Cardiac septum (tissue), 1 donor: ENCODE results near the gene RBP2. TPM values are rescaled to one million over a fixed set of nuclear protein-coding genes. Genes with fewer than 3 reads are reported as not detected.

ENCODE experiments used
- DNase-seq: peaks from one replicate; pipeline ENCODE4 v3.0.0-alpha.2; 2020; ENCODE audit warnings: low spot score
- intact Hi-C: fragments of 100-400 bp; cut with DNase I; formaldehyde crosslinking; loops from one replicate; pipeline ENCODE4 v1.14.0; 2022
- total RNA-seq: library from RNA; stranded (reverse); fragmentation: NEBNext Ultra II Directional; extraction: Animal tissue kit (Norgen Biotek cat#: 25700); gene quantifications from one replicate; pipeline ENCODE4 v1.2.1, GENCODE V29; 2021
- donor health status: DM: no; HTN: no; CAD: no.

RBP2 gene
- total RNA-seq, 1 donor from 2014 or later: not detected

DNA sequence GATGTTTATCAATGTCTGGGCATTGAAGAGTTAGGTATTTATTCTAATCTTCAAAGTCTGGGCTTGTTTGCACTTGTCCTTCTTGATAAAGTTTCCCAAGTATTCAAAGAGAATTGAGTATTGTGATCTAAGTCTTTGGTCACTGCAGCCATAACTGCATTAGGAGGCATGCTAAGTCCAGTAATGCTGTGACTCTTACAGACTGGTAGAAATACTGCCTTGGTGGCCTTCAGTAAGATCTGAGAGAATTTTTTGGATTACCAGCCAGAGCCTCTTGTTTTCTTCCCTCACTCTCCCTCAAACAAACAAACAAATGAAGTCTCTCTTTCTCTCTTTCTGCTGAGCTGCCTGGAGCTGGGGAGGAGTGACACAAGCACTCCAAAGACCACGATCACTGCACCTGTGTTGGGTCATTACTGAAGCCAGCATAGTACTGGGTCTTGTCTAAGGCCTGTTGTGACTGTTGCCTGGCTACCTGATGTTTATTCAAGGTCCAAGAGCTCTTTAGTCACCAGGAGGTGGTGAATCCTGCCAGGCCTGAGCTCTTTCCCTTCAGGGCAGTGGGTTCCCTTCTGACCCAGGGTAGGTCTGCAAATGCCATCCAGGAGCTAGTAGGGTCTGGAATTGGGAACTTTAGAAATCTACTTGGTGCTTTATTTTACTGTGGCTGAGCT lies 14.8 kb upstream of the RBP2 start:
- no peak for DNase-seq
- intact Hi-C loops: no loop called here

DNA sequence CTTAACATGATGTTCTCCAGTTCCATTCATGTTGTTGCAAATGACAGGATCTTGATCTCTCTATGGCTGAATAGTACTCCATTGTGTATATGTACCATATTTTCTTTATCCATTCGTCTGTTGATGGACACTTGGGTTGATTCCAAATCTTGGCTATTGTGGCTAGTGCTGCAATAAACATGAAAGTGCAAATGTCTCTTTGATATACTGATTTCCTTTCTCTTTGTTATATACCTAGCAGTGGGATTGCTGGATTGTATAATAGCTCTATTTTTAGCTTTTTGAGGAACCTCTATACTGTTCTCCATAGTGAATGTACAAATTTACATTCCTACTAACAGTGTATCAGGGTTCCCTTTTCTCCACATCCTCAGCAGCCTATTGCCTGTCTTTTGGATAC lies 5.9 kb upstream of the RBP2 start:
- no peak for DNase-seq
- intact Hi-C loops: no loop called here

DNA sequence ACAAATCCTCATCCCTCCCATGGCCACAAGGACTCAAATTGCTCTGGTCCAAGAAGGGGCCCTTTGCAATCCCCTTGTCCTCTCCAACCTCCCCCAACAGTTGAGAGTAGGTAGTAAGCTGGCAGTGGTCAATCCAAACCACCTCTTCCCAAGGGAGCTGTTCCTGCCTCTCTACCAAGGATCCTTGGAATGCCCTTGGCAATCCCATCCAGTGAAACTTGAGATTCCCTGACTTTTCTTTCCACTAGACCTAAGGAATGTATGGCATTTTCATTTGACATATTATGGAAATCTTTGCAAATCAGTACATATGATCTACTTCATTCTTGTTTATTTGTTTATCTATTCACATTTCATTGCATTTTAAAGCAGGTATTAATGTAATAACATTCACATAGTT lies 4.8 kb upstream of the RBP2 start:
- intact Hi-C loops: no loop called here
- no peak for DNase-seq

DNA sequence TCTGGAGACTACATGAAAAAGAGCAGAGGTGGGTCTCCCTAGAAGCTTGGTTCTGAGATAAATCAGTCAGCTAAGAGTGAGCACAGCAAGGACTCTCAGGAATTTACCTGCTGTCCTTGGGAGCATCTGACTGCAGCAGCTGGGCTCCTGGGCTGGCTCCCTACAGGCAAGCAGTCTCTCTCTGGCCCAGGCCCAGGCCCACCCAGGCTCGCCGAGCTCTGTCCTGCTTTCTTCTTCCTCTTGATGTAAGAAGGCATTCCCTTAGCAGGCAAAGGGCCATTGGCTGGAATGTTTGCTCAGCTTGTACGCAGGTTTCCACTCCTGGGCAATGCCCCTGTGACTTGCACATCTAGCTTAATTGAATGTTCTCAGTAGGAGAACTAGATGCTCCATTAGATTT lies 4.3 kb upstream of the RBP2 start:
- intact Hi-C loops: no loop called here
- no peak for DNase-seq

DNA sequence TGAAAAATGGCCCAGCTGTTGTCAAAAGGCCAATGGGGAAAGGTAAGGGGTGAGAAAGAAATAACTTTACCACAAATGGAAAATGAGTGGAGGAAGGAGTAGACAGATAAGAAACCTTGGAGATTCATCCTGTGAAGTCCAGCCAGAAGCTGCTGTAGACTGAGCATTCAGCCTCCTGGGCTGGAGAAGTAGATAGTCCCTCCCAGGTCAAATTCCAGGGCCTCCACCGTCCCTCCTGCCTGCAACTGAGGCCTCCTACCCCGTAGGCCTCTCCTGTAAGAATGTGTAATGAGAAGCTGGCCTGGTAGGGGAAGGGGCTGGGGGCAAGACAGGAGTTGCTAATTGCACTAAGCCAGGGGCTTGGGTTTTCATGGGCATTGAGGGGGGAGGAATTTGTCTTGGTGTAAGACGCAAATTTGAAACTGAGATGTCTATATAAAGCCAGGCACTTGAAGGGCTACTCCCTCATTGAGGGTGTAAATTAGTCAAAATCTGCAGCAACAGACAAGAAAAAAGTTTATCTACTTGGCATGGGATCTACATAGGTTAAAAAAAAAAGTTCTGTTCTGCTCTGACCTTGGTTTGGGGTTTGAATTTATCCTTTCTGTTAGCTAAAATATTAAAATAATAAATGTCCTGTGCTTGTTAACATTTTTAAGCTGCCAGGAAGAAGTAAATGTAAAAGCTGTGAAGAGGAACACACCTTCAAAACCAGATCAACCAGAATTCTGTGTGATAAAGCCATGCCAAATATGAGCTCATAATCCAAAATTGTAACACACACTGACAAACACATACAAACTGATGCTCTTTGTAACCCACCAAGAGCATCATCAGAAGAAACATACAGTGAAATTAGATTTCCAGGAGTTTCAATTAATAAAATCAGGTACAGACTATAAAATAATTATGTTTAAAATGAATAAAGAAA lies 1.7 kb upstream of the RBP2 start:
- intact Hi-C loops: no loop called here
- no peak for DNase-seq

DNA sequence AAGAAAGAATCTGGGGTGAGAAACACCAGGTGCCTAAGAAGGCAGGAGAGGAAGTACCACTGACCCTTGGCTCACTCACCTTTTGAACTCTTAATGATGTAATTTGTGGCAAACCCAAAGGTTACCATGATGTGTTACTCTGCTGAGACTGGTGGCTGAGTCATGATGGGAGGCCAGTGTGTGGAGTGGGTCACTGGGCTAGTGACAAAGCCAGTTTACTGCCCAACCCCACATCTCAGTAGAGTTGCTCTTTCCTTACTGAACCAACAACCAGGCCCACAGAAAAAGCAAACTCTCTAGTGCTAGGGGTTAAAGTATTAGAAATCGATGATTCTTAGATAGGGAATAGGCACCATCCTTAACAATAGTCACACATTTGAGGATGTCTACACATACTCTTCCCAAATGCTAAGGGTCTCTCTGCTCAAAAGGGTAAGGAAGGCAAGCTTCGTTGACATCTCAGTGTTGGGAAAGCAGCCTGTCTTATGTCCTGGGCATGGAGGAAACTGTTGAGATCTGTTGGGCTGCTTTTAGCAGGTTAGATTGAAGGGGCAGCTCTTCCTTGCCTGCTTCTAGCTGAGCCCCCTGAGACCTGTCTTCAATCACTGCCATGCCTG lies 3.1 kb downstream of the RBP2 start:
- DNase-seq: no peak
- intact Hi-C loops: no loop called here

DNA sequence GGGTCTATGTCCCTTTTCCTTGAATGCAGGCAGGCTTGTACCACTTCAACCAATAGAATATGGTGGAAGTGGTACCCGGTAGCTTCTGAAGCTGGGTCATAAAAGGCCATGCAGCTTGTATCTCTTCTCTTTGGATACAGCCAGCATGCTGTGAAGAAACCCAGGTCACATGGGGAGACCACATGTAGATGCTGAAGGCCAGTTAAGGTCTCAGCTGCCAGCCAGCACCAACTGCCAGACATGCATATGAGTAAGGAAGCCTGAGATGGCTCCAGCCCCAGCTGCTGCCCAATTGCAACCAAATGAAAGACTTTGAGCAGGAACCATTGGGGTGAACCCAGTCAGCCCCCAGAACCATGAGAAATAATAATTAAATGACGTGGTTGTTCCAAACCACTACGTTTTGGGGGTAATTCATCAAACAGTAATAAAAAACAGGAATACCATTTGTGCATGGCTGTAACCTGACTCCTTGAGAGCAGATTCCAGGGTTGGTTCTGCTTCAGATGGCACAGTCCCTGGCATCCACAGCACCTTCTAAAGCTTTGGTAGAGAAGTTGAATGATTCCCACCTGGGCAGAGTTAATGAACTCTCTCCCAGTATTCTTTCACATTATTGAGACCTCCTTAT lies 3.8 kb downstream of the RBP2 start:
- intact Hi-C loops: no loop called here
- DNase-seq: no peak

DNA sequence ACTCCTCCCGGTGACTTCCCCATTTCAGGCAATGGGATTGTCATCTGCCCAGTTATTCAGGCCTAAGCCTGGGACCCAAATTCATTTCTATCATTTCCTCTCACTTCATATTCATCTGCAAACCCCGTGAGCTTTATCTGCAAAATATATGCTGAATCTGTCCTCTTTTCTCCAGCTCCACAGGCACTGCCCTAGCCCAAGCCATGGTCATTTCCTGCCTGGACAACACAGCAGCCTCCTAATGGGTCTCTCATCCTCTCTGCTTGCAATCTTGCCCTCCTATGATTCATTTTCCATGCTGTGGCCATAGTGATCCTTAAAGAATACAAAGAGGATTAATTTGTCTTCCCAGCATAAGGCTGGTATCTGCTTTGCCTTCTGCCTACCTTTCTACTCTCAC lies 6.1 kb downstream of the RBP2 start:
- intact Hi-C loops: no loop called here

DNA sequence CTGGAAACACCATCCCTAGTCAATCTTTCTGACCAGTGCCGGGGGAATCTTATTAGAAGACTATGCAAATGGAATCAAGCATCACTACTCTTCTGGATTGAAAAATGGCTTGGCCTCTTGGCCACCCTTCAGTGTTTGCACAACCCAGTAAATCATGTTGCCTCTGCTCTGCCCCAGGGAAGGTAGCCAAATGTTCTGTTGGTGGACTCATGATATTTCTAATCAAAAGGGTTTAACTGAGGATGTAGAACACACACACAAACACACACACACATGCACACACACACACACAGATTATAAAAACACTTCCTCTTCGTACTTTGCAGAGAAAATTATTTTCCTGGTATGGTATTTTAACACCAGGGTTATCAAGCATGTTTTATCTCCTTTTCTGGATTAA lies 7.9 kb downstream of the RBP2 start:
- DNase-seq: no peak
- intact Hi-C loops: no loop called here

More for the DNA sequence above, 6.1 kb downstream of the RBP2 start:
- DNase-seq: no peak

DNA sequence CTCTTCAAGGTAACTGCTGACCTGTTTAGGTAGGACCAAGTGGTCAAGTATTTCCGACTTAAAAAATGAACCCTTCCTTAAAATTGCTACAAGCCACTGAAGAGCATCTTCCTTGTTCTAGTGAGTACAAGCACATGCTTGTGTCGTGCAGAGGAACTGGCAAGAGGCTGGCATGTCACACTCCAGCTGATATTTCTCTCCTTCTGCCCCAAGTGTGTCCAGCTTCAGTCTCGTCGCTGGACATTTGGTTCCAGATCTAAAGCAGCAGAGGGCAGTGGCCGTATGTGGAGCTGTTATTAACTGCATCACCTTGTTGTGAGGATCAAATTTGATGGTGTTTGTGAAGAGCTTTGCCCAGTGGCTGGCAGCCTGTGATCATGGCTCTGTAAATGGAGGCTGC lies 10.0 kb downstream of the RBP2 start:
- intact Hi-C loops: no loop called here
- DNase-seq: no peak

DNA sequence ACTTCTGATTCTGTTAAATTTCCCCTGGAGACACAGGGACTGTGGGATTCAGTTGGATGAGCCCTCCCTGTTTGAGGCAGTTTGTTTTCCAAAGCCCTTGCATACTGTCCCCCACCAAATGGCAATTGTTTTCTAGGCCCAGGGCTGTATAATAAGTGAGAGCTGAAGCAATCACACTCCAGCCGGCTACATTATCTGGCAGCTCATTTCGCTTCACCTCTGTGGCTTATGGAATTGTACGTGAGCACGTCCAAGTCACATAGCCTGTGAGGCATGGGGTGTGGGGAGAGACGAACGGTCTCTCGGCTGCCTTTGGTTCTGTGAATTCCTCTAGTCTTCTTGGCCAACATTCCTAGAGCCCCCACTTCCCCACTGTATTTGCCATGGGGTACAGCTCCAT lies 10.7 kb downstream of the RBP2 start:
- no peak for DNase-seq
- intact Hi-C loops: no loop called here

DNA sequence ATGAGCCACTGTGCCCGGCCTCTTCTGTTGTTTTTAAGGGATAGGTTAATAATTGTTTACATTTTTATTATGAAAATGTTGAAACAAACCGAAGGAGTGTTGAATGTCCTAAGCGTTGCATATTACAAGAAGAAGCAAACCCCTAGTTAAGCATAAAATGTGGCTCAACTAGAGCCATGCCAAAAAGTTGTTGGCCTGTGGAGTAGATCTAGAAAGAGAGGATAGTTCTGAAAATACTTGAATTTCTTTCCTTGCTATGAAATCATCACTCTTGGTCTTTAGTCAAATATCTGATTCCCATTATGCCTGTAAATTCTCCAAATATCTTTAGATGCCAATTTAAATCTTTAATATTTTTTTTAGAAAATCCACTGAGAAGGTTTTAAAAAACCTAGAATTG lies 12.8 kb downstream of the RBP2 start:
- no peak for DNase-seq
- intact Hi-C loops: no loop called here

DNA sequence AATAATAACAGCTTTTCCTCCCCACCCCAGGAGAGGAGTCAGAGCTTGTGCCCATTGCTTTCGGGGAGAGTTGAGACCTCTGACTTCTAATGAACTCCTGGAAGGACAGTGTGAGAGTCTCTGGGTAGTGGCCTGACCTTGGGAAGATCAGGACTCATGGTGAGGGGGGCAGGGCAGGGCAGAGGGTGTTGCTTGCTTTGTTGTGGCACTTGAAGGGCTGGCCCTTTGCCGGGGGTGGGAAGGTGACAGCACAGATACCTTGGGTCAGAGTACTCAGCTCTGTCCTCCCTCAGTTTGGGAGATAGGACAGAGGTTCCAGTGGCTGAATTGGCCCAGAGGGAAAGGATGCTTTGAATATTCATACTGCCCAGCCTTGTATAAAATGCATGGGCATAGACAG lies 15.8 kb downstream of the RBP2 start:
- intact Hi-C loops: no loop called here
- no peak for DNase-seq

DNA sequence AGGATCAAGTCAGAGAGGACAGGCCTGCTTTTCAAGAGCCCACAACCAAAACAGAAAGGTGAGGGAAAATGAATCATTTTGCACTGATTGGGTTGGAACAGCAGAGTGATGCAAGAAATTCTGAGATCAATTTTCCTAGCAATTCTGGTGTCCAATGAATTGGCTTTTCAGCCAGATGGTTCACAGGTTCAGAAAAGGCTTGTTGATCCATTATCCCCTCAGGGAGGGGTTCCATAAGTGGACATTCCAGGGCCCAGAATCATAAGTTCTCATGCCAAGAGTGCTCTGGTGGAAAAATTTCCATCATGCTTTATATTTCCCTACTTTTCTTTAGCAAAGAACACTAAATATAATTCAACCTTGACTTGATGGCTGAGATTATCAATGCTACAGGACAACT lies 16.2 kb downstream of the RBP2 start:
- intact Hi-C loops: no loop called here
- DNase-seq: no peak

DNA sequence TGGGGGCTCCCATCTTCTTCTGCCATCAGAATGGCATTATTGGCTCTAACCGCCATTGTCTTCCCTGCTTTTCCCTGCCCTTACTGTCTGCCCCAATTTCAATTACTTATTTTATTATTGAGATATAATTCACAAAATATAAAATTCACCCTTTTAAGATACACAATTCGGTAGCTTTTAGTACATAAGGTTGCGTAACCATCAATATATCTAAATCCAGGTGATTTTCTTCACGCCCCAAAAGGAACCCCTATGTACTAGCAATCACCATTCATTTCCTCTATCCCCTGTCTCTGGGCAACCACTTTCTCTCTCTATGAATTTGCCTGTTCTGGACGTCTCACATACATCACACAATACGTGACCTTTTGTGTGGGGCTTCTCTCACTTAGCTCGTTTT lies 18.0 kb downstream of the RBP2 start:
- intact Hi-C loops: no loop called here
- no peak for DNase-seq

DNA sequence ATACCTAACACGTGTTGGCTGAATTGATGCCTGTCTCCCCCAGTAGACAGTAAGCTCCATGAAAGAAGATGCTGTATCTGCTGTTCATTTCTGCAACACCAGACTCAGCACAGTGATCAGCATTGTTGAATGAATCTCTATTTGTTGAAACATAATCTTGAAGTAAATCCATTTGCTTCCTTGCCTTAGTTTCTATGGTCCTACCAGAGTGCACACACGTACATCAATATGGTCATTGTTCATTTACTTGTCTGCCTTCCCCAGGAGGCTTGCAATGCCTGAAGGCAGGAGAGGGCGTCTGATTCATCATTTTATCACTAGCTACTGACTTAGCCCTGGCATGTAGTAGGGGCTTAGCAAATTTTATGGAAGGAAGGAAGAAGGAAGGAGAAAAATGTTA lies 19.2 kb downstream of the RBP2 start:
- no peak for DNase-seq
- intact Hi-C loops: no loop called here

DNA sequence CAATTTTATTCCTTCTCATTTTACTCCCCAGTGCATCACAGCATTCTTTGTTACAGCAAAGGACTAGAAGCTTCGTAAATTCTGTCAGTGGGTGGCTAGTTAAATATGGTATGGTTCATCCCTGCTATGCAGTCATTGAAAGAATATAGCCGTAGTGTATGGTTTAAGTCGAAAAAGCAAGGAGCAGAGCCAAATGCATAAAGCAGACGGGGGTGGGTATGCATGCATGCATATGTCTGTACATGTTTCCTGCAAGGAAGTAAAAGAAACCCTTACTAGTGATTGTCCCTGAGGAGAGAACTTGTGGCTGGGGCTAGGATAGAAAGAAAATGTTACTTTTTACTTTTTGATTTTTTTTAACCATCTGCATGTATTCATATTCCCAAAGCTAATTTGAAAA lies 19.9 kb downstream of the RBP2 start:
- no peak for DNase-seq
- intact Hi-C loops: no loop called here

DNA sequence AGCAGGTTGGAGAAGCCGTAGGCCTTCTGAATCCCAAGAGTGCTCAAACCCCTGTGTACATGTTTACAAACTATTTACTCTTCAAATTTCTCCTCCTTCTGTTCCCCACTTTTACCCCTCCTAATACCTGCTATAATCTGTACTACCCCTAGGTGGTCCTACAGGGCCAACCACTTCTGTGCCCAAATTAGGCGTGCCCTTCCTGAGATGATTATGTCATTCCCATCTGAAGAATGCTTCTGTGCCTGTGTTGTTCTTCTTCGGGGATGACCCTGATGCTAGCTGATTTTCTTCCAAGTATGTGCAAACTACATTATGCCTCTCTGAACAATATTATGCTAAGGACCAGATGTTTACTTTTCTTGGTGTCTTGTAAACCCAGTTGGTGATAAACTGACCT lies 20.5 kb downstream of the RBP2 start:
- DNase-seq: no peak
- intact Hi-C loops: no loop called here

DNA sequence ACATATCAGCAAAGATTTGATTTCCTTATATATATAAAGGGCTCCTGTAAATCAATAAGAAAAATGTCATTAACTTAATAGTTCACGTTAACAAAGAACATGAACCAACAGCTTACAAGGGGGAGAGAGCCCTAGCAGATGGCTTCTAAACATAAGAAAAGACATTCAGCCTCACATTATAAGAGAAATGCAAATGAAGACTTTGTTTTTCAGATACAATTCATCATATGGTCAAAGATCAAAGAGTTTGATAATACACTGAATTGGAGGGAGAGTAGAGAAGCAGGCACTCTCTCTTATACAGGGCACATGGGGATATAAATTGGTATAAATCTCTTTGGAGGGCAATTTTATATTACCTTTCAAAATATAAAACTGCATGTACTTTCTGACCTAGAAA lies 21.1 kb downstream of the RBP2 start:
- no peak for DNase-seq
- intact Hi-C loops: no loop called here

DNA sequence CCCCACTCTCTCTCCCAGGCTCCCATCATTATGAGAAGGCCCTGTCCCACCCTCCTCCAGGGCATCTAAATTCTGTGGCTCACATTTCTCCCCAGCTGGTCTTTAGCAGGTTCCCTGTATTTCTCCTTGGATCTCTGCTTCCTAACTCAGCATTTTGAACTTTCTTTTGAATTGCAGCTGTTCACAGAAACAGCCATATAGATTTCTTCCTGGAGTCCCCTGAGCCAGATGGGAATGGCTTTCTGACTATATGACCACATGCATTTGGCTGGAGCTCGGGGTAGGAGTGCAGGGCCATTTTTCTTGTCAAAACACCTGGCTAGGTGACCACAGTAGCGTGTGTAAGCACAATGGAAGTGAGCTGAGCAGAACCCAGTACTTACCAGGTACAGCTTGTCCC lies 22.0 kb downstream of the RBP2 start:
- no peak for DNase-seq
- intact Hi-C loops: no loop called here
